Heart left ventricle (tissue), 16 donors: ENCODE measurements around the gene YBX2. TPM values are rescaled to one million over a fixed set of nuclear protein-coding genes. Genes with fewer than 3 reads are reported as not detected.
A peak's percentile ranks its signal among the peaks of the same experiment; 100 is the strongest.

Source experiments
- ATAC-seq, 4 donors: fragments of 200-7000 bp; cut with Tn5 transposase; one replicate each; pipeline ENCODE4 v1.9.1; 2020 to 2022; ENCODE audit warnings: moderate library complexity in 4 of 4, mild to moderate bottlenecking in 3 of 4, moderate number of reproducible peaks in 1 of 4
- DNase-seq, 5 donors: peaks; one replicate each; pipeline ENCODE4 v3.0.0-alpha.2; 2020
- H3K27ac ChIP-seq, 12 donors: fragments of 200-600 bp; sonication (generic) in 4 of 12; one replicate each; pipeline versions ENCODE4 v1.5.0 to v1.8.0; 2016 to 2022; ENCODE audit warnings: mild to moderate bottlenecking in 2 of 12
- H3K27me3 ChIP-seq, 9 donors: fragments of 200-600 bp; sonication (generic) in 2 of 9; one replicate each; pipeline versions ENCODE4 v1.5.1 to v1.8.0; 2016 to 2022; ENCODE audit warnings: mild to moderate bottlenecking in 3 of 9
- H3K36me3 ChIP-seq, 9 donors: fragments of 200-600 bp; sonication (generic) in 2 of 9; one replicate each; pipeline versions ENCODE4 v1.5.0 to v1.8.0; 2018 to 2022; ENCODE audit warnings: mild to moderate bottlenecking in 2 of 9
- H3K4me1 ChIP-seq, 12 donors: fragments of 200-600 bp; sonication (generic) in 4 of 12; one replicate each; pipeline versions ENCODE4 v1.5.0 to v1.8.0; 2016 to 2022; ENCODE audit warnings: mild to moderate bottlenecking in 3 of 12
- H3K4me3 ChIP-seq, 12 donors: fragments of 200-600 bp; sonication (generic) in 4 of 12; one replicate each; pipeline versions ENCODE4 v1.5.0 to v1.8.0; 2017 to 2022; ENCODE audit warnings: mild to moderate bottlenecking in 9 of 12, moderate library complexity in 4 of 12
- H3K9me3 ChIP-seq, 12 donors: fragments of 200-600 bp; sonication (generic) in 4 of 12; one replicate each; pipeline versions ENCODE4 v1.5.0 to v1.8.0; 2016 to 2022; ENCODE audit warnings: mild to moderate bottlenecking in 1 of 12
- CTCF ChIP-seq, 12 donors: fragments of 200-600 bp; sonication (generic) in 4 of 12; IDR thresholded peaks; one replicate each; pipeline versions ENCODE4 v1.5.0 to v1.8.0; 2018 to 2022; ENCODE audit warnings: antibody characterized with exemption in 12 of 12, mild to moderate bottlenecking in 5 of 12
- POLR2A ChIP-seq, 2 donors: fragments of 450-650 bp; IDR thresholded peaks; one replicate each; pipeline ENCODE4 v1.6.1; 2017; ENCODE audit warnings: antibody characterized with exemption in 2 of 2, mild to moderate bottlenecking in 2 of 2, moderate library complexity in 2 of 2
- WGBS, 4 donors: extraction: QIAGEN DNeasy Blood & Tissue Kit in 2 of 4; methylation state at CpG; one replicate each; pipeline versions ENCODE4 v1.1.5 to v1.1.7; 2013 to 2018; 5-methylcytosine and 5-hydroxymethylcytosine counted together
- intact Hi-C, 10 donors: fragments of 100-400 bp; cut with DNase I; formaldehyde crosslinking; loops; one replicate each; pipeline versions ENCODE4 v1.11.1 to v1.14.2; 2022
- polyA plus RNA-seq, 2 donors: library from polyadenylated mRNA; stranded (reverse); fragments of 200-250 nt; gene quantifications; one replicate each; pipeline ENCODE4 v1.2.3, GENCODE V29; 2013
- total RNA-seq, 9 donors: library from RNA; depleted of rRNA in 2 of 9; stranded (reverse); fragments of >200 nt in 2 of 9; fragmentation: NEBNext Ultra II Directional in 3 of 9; extraction: Animal tissue kit (Norgen Biotek cat#: 25700) in 3 of 9; gene quantifications; one replicate each; pipeline versions ENCODE4 v1.1.0 to v1.2.4, GENCODE V29; 2016 to 2023
- donor health status: ischemic (EF 13 %, LVEDD 7.1; RV severe dilation, severe dysfunction).
- donor health status: healthy with polysubstance abuse.
- donor health status: DM: no; HTN: yes; CAD: no.
- donor health status: DM: no; HTN: no; CAD: no.
- donor health status: ischemic (EF 25% LVEDD 6.9; RV normal size, moderate dysfunction).
- donor health status: ischemic (EF 25% LVEDD 5.7; RV mildly dilated, moderate dysfunction).
- donor health status: healthy.
- donor health status: DM: yes; HTN: yes; CAD: no.
- donor health status: ischemic (EF 35%, LVEDD 5.7; RV mildly dilated, moderate dysfunction).
- donor health status: nonischemic (EF 11% LVEDD 7.7; RV severe dilation, severe dysfunction).
- donor health status: DM: yes; HTN: yes; CAD: no.
- donor health status: PGD.
- donor health status: ischemic (EF 29% LVEDD 5.4; RV normal size, mild dysfunction).
- donor health status: nonischemic (EF 23%, LVEDD 6.1; RV moderate dilation, normal function).

YBX2 gene
- total and polyA plus RNA-seq, 11 donors: 0.32 to 2.0 (median 0.56) TPM

DNA sequence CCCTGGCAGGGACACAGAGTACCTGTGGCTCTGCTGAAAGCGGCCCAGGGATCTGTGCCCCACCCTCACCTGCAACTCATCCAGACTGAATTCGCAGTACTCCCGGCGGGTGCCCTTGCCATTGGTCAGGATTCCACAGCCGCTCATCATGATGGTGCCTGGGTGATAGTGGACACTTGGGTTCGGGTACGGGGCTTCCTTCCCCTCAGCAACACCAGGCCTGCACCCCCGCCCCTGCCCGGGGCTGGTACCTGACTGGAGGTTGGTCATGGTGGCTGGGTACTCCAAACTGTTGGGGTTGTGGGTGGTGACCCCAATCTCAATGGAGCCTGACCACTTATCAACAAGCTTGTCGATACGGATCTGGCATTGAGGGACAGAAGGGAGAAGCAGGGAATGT, 31.7 kb upstream of the YBX2 start:
- no peaks in the 10 kb centered on the region for H3K9me3 ChIP-seq
- WGBS, 4 donors: 82 to 91% (median 85%) methylated on average over 5 to 11 of the region's 11 CpGs
- no peak overlapping the region for H3K4me3 ChIP-seq
- H3K4me1 ChIP-seq: peaks cover 0 to 24% (median 16%) of the 10 kb centered on the region in 12 donors
- peaks cover 0 to 57% (median 53%) of the 10 kb centered on the region in 9 donors for H3K36me3 ChIP-seq
- H3K27ac ChIP-seq: no peak overlapping the region
- ATAC-seq (no peak), DNase-seq (no peak)
- intact Hi-C loops: no loop called here
- no peaks in the 10 kb centered on the region for H3K27me3 ChIP-seq
- no peak for TF ChIP-seq CTCF (IDR thresholded peaks at IDR 0.05)
- TF ChIP-seq POLR2A (IDR thresholded peaks at IDR 0.05): no peak

DNA sequence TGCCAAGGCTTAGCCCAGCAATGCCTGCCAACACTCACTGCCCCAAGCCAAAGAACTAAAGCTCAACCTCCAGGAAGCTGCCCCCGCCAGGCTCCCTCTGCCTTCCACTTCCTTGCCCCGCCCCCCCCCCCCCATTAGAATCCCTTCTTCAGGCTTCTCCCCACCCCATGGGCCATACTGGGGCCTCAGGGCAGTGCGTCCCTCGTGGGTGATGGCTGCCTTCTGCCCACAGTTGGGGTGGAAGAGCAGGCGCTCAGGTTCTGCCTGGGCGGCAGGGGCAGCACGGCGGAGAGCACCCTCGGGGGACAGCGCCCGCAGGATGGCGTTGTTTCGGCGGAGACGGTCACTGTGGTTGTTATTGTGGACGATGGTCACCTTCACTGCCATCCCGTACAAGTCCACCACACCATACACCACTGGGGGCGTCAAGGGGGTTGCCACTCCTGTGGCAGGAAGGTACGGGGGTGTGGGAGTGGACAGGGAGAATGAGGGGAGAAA, 30.6 kb upstream of the YBX2 start:
- TF ChIP-seq CTCF (IDR thresholded peaks at IDR 0.05) (no peak), POLR2A (IDR thresholded peaks at IDR 0.05) (no peak)
- DNase-seq: no peak

DNA sequence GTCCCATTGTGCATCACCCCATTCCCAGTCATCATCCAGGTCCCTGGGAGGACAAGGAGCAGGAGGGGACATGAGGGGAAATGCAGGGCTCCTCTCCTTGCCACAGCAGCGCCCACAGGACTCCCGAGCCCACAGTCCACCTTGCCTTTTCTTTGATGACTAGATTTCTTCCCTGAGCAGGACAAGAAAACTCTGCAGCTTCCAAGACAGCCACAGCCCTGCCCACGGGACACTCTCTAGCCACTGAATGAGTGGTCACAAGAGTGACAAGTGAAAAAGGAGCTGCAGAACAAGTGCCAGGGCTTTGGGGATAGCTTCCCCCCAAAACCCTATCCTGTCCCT, 30.0 kb upstream of the YBX2 start:
- 88 to 90% (median 89%) methylated on average over 3 of the region's 3 CpGs; no CpG with 5 or more reads in 1 of the 4 donors for WGBS, 4 donors
- no peak overlapping the region for H3K4me3 ChIP-seq
- H3K9me3 ChIP-seq: no peaks in the 10 kb centered on the region
- no peak overlapping the region for H3K27ac ChIP-seq
- H3K36me3 ChIP-seq: peaks cover 0 to 74% (median 67%) of the 10 kb centered on the region in 9 donors
- peaks cover 0 to 17% (median 9%) of the 10 kb centered on the region in 12 donors for H3K4me1 ChIP-seq
- ATAC-seq (no peak), DNase-seq (no peak)
- no peaks in the 10 kb centered on the region for H3K27me3 ChIP-seq
- TF ChIP-seq POLR2A (IDR thresholded peaks at IDR 0.05) (no peak), CTCF (IDR thresholded peaks at IDR 0.05) (peak in 2 of 12 donors; percentile 4 to 18)
- intact Hi-C loops: no loop called here

More for the DNA sequence above, 30.6 kb upstream of the YBX2 start:
- H3K36me3 ChIP-seq: peaks cover 0 to 68% (median 64%) of the 10 kb centered on the region in 9 donors
- 92 to 96% (median 93%) methylated on average over 18 to 19 of the region's 19 CpGs for WGBS, 4 donors
- no peak for ATAC-seq
- intact Hi-C loops: no loop called here
- peaks cover 0 to 17% (median 10%) of the 10 kb centered on the region in 12 donors for H3K4me1 ChIP-seq
- no peak overlapping the region for H3K27ac ChIP-seq
- H3K4me3 ChIP-seq: no peak overlapping the region
- no peaks in the 10 kb centered on the region for H3K27me3 ChIP-seq
- H3K9me3 ChIP-seq: no peaks in the 10 kb centered on the region

- intact Hi-C loops: no loop called here
- Histone ChIP-seq H3K4me1 (peaks cover 0 to 17% (median 9%) of the 10 kb centered on the region in 12 donors), H3K4me3 (no peak overlapping the region), H3K27me3 (no peaks in the 10 kb centered on the region), H3K27ac (no peak overlapping the region), H3K36me3 (peaks cover 0 to 79% (median 70%) of the 10 kb centered on the region in 9 donors), H3K9me3 (no peaks in the 10 kb centered on the region)
- WGBS, 4 donors: 64 to 70% (median 67%) methylated on average over 33 to 39 of the region's 39 CpGs
- TF ChIP-seq POLR2A (IDR thresholded peaks at IDR 0.05): no peak
- TF ChIP-seq CTCF (IDR thresholded peaks at IDR 0.05): peak; percentile 54 to 80 (median 72)
- ATAC-seq: peak in 2 of 4 donors; percentile 22 to 40
- DNase-seq: peak in 3 of 5 donors; percentile 52 to 77 (median 61)
Measured at GRCh38 chr17:7323731-7324437, 29.4 kb upstream of the YBX2 start.
